HepG2 (cell line): ENCODE data around the gene CAMK2A. TPM values are rescaled to one million over a fixed set of nuclear protein-coding genes. Genes with fewer than 3 reads are reported as not detected.

Experiments used
- ATAC-seq: fragments of 200-7000 bp; cut with Tn5 transposase; 3 replicates; pipeline ENCODE4 v1.9.1; 2020; ENCODE audit warnings: mild to moderate bottlenecking, moderate library complexity
- BruUV-seq: library from RNA; stranded (reverse); fragments of 400-500 nt; replicated peaks from 2 replicates; lab custom pipeline; 2021; lab: Mats Ljungman, UMichigan
- CTCF ChIA-PET: fragments of 300-600 bp; formaldehyde crosslinking; extraction: SDS; loops from one replicate; lab custom pipeline; 2021; ENCODE audit warnings: low total read pairs, inconsistent platforms, low intra/inter-chr PET ratio; lab: Yijun Ruan, JAX
- POLR2A ChIA-PET: fragments of 350-600 bp; sonication (Branson Sonifier 250); formaldehyde crosslinking; loops from one replicate; lab custom pipeline; 2020; ENCODE audit warnings: antibody characterized with exemption, inconsistent platforms; lab: Yijun Ruan, JAX
- DNase-seq: peaks from one replicate; pipeline ENCODE4 v3.0.0-alpha.2; 2015; ENCODE audit warnings: low spot score
- FAIRE-seq: peaks from 3 replicates; lab custom pipeline; 2011; peaks lifted over from hg19 to GRCh38; lab: Jason Lieb, UNC
- H2AFZ ChIP-seq: one replicate; pipeline ENCODE4 v1.6.1; 2011; ENCODE audit warnings: low read length, inconsistent platforms
- H3K27ac ChIP-seq: fragments of 300-600 bp; 3 replicates; pipeline ENCODE4 v1.8.0; 2011; ENCODE audit warnings: mixed run types, mild to moderate bottlenecking, mixed read lengths, low read length, inconsistent platforms; ENCODE audit not compliant: insufficient read depth; ENCODE audit errors: extremely low read length
- H3K27me3 ChIP-seq, 2 experiments: fragments of 200-600 bp in 1 of 2; 2 replicates in 1 of 2; 3 replicates in 1 of 2; pipeline versions ENCODE4 v1.6.0 to v1.8.0; 2011; ENCODE audit warnings: low read length in 2 of 2, mild to moderate bottlenecking in 2 of 2, moderate library complexity in 2 of 2, inconsistent platforms in 1 of 2; ENCODE audit not compliant: insufficient read depth in 2 of 2, control insufficient read depth in 1 of 2
- H3K36me3 ChIP-seq, 2 experiments: fragments of 200-600 bp in 1 of 2; replicated peaks in 1 of 2; 2 replicates in 1 of 2; 3 replicates in 1 of 2; pipeline versions ENCODE4 v1.5.1 to v1.8.0; 2011; ENCODE audit warnings: low read length in 2 of 2, inconsistent platforms in 1 of 2; ENCODE audit not compliant: insufficient read depth in 2 of 2, control insufficient read depth in 1 of 2
- H3K4me1 ChIP-seq: 2 replicates; pipeline ENCODE4 v1.5.1; 2012; ENCODE audit warnings: low read length, inconsistent platforms; ENCODE audit not compliant: insufficient read depth
- H3K4me2 ChIP-seq: 2 replicates; pipeline ENCODE4 v1.6.0; 2011; ENCODE audit warnings: low read depth, low read length, inconsistent platforms
- H3K4me3 ChIP-seq, 3 experiments: fragments of 200-600 bp in 1 of 3; sonication (generic), shearing (Covaris generic) in 1 of 3; replicated peaks in 1 of 3; 2 replicates each; pipeline ENCODE4 v1.5.1; 2011 to 2016; ENCODE audit warnings: low read length in 3 of 3, inconsistent platforms in 2 of 3, low read depth in 2 of 3, mild to moderate bottlenecking in 2 of 3, control low read depth in 1 of 3, mixed read lengths in 1 of 3; ENCODE audit not compliant: insufficient read depth in 1 of 3
- H3K79me2 ChIP-seq: one replicate; pipeline ENCODE4 v1.6.1; 2011; ENCODE audit warnings: low read length, inconsistent platforms; ENCODE audit not compliant: insufficient read depth
- H3K9ac ChIP-seq: 2 replicates; pipeline ENCODE4 v1.6.0; 2011; ENCODE audit warnings: mild to moderate bottlenecking, low read depth, low read length, inconsistent platforms; ENCODE audit not compliant: insufficient read depth
- H3K9me3 ChIP-seq: 2 replicates; pipeline ENCODE4 v1.5.1; 2012; ENCODE audit warnings: mild to moderate bottlenecking, low read length
- H4K20me1 ChIP-seq: 2 replicates; pipeline ENCODE4 v1.6.0; 2011; ENCODE audit warnings: inconsistent platforms, mild to moderate bottlenecking, low read length, moderate library complexity; ENCODE audit not compliant: insufficient read depth
- GATAD2A ChIP-seq: IDR thresholded peaks from 2 replicates; pipeline ENCODE4 v1.6.1; 2016
- HCFC1 ChIP-seq: fragments of 150-350 bp; IDR thresholded peaks from 2 replicates; pipeline ENCODE4 v1.6.1; 2014; ENCODE audit warnings: low read depth, low read length
- HMG20B ChIP-seq: conservative IDR thresholded peaks from 2 replicates; pipeline ENCODE4 v1.6.1; 2016; ENCODE audit warnings: missing genetic modification reagents, missing compliant biosample characterization
- RBFOX2 ChIP-seq: fragments of 200-400 bp; formaldehyde crosslinking; IDR thresholded peaks from 2 replicates; pipeline ENCODE4 v1.6.1; 2017; ENCODE audit warnings: low read depth, mild to moderate bottlenecking, low read length
- ZNF362 ChIP-seq: sonication (generic); formaldehyde crosslinking; IDR thresholded peaks from 2 replicates; pipeline ENCODE4 v1.4.0; 2020; ENCODE audit warnings: missing genetic modification reagents, mild to moderate bottlenecking, borderline replicate concordance
- ZNF775 ChIP-seq: sonication (generic); formaldehyde crosslinking; IDR thresholded peaks from 2 replicates; pipeline ENCODE4 v1.4.0; 2020; ENCODE audit warnings: missing genetic modification reagents, mild to moderate bottlenecking, moderate library complexity, borderline replicate concordance
- WGBS: methylation state at CpG from one replicate; pipeline ENCODE4 v1.1.6; 2017; ENCODE audit warnings: low lambda C conversion rate; 5-methylcytosine and 5-hydroxymethylcytosine counted together
- in situ Hi-C: cut with HindIII; loops from 2 replicates; pipeline ENCODE4 v1.10.0; 2017; ENCODE audit warnings: low pct_unique_long_range_greater_than_20kb; ENCODE audit not compliant: extremely low pct_ligation_motif_present
- intact Hi-C: fragments of 100-400 bp; cut with micrococcal nuclease; formaldehyde crosslinking; loops from one replicate; pipeline ENCODE4 v1.10.0; 2022; ENCODE audit not compliant: unreplicated experiment
- polyA plus RNA-seq, 8 experiments: library from polyadenylated mRNA; depleted of rRNA in 3 of 8; stranded (reverse) in 7 of 8; unstranded in 1 of 8; fragments of >200 nt; fragmentation: Illumina TruSeq in 4 of 8; extraction: Trizol in 4 of 8; gene quantifications; 2 replicates each; pipeline versions ENCODE4 v1.2.1 to v1.2.3, GENCODE V29; 2011 to 2016; ENCODE audit warnings: low read depth in 4 of 8, missing spikeins in 1 of 8, mixed read lengths in 1 of 8; ENCODE audit not compliant: insufficient read depth in 1 of 8
- total RNA-seq, 5 experiments: library from RNA; depleted of rRNA; stranded (reverse); fragments of >200 nt; fragmentation: Illumina TruSeq; extraction: Trizol; gene quantifications; 2 replicates each; pipeline ENCODE4 v1.2.3, GENCODE V29; 2016; ENCODE audit warnings: low read depth in 1 of 5

CAMK2A gene
- total and polyA plus RNA-seq, 2 of the 13 experiments (the other 11 are each of a cell fraction or from before 2014, with no cell fraction given) = 0.11 TPM; not detected in 1

DNA sequence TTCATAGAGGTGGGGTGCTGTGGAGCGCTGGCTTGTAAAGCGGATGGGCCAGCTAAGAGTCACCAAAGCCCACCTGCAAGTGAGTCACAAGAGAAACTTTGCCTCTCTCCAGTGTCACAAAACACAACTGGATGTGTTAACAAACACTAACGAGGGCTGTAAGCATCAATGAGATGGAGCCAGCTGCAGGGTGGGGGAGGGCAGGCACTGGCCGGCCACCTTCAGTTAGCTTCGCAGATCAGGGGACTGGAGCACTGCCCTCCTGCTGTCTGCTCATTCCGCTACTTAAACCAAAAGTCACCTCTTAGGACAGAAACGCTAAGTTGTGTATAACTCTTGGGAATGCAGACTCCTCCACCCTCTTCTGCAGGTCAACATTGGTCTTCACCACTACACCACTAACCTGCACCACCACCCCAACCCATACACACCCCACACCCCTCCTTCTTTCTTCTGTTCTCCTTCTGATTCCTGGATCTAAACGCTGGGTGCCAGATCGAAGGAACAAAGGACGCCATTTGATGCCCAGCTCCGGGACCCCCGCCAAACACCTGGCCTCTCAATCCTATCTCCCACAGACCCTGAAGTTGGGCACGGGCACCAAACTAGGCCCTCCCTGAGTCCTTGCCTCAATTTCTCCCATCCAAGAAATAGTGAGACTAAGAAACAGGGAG, 11.1 kb upstream of the CAMK2A start (continued):
- no peak for TF ChIP-seq GATAD2A (CRISPR knock-in tag)
- TF ChIP-seq ZNF362 = no peak

- Histone ChIP-seq H3K36me3 (no peaks in the 10 kb centered on the region; a peak in 1 of 5 replicates), H3K79me2 (peaks cover 13% of the 10 kb centered on the region), H3K9me3 (no peaks in the 10 kb centered on the region), H2AFZ (no peak overlapping the region), H3K4me2 (peak overlapping the region; percentile 81), H3K27ac (no peak overlapping the region), H3K4me3 (no peak overlapping the region), H4K20me1 (no peaks in the 10 kb centered on the region), H3K9ac (no peak overlapping the region), H3K27me3 (no peaks in the 10 kb centered on the region), H3K4me1 (peaks cover 60% of the 10 kb centered on the region)
- FAIRE-seq (no peak), DNase-seq (no peak), ATAC-seq (no peak)
- intact Hi-C loops (no loop called here), in situ Hi-C loops (loop anchor here (10.0 kb wide), 1 partner anchor 145 kb away; the partner anchor contains the start of gene RPS14)
- 75% methylated on average over 6 of the region's 6 CpGs for WGBS
- TF ChIP-seq HCFC1 = no peak
- no peak for TF ChIP-seq ZNF775
- TF ChIP-seq RBFOX2 = no peak
- no peak for TF ChIP-seq HMG20B (CRISPR knock-in tag)
- CTCF ChIA-PET = no interaction called here
- BruUV-seq = no TSS peak
- POLR2A ChIA-PET = interaction anchor here (1.7 kb wide), 1 partner anchor 8 kb away, joined by 5 read pairs; no protein-coding TSS in a partner anchor
Measured at GRCh38 chr5:150299571-150300327, 10.2 kb upstream of the CAMK2A start.
